ENCODE measurements around the gene SHB. TPM values are rescaled to one million over a fixed set of nuclear protein-coding genes. Genes with fewer than 3 reads are reported as not detected.

Gene SHB, protein sequence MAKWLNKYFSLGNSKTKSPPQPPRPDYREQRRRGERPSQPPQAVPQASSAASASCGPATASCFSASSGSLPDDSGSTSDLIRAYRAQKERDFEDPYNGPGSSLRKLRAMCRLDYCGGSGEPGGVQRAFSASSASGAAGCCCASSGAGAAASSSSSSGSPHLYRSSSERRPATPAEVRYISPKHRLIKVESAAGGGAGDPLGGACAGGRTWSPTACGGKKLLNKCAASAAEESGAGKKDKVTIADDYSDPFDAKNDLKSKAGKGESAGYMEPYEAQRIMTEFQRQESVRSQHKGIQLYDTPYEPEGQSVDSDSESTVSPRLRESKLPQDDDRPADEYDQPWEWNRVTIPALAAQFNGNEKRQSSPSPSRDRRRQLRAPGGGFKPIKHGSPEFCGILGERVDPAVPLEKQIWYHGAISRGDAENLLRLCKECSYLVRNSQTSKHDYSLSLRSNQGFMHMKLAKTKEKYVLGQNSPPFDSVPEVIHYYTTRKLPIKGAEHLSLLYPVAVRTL
- polyA plus RNA-seq (ENCODE audit: insufficient read length in 3 of 3), result 10 to 100 TPM; 13.8 to 22.1 (median 17.2) TPM
- long read RNA-seq, donor 1, transcript SHB-201 (6 exons, 2,783 nt), result major isoform, 6 of 6 reads
- long read RNA-seq, donor 1, partial matches to known transcripts, result 0 of 6 reads
- long read RNA-seq, donor 1, other reads (novel, unspliced or antisense), result 0 of 6 reads
- long read RNA-seq, donor 2, transcript SHB-201 (6 exons, 2,783 nt), result major isoform, 5 of 5 reads
- long read RNA-seq, donor 2, partial matches to known transcripts, result 0 of 5 reads
- long read RNA-seq, donor 2, other reads (novel, unspliced or antisense), result 0 of 5 reads
- long read RNA-seq, donor 3, transcript SHB-201 (6 exons, 2,783 nt), result major isoform, 5 of 5 reads
- long read RNA-seq, donor 3, partial matches to known transcripts, result 0 of 5 reads
- long read RNA-seq, donor 3, other reads (novel, unspliced or antisense), result 0 of 5 reads
- long read RNA-seq, donor 4, transcript SHB-201 (6 exons, 2,783 nt), result major isoform, 7 of 7 reads
- long read RNA-seq, donor 4, partial matches to known transcripts, result 0 of 7 reads
- long read RNA-seq, donor 4, other reads (novel, unspliced or antisense), result 0 of 7 reads
- long read RNA-seq, donor 5, result 0 reads
- long read RNA-seq, donor 6, transcript SHB-201 (6 exons, 2,783 nt), result major isoform, 10 of 15 reads
- long read RNA-seq, donor 6, partial matches to known transcripts, result 5 of 15 reads
- long read RNA-seq, donor 6, other reads (novel, unspliced or antisense), result 0 of 15 reads
- long read RNA-seq, donor 7, transcript SHB-201 (6 exons, 2,783 nt), result major isoform, 6 of 6 reads
- long read RNA-seq, donor 7, partial matches to known transcripts, result 0 of 6 reads
- long read RNA-seq, donor 7, other reads (novel, unspliced or antisense), result 0 of 6 reads
- long read RNA-seq, donor 8, transcript SHB-201 (6 exons, 2,783 nt), result major isoform, 15 of 20 reads
- long read RNA-seq, donor 8, partial matches to known transcripts, result 5 of 20 reads
- long read RNA-seq, donor 8, other reads (novel, unspliced or antisense), result 0 of 20 reads
- long read RNA-seq, donor 9, transcript SHB-201 (6 exons, 2,783 nt), result major isoform, 7 of 7 reads
- long read RNA-seq, donor 9, partial matches to known transcripts, result 0 of 7 reads
- long read RNA-seq, donor 9, other reads (novel, unspliced or antisense), result 0 of 7 reads
- long read RNA-seq, donor 10, transcript SHB-201 (6 exons, 2,783 nt), result major isoform, 6 of 6 reads
- long read RNA-seq, donor 10, partial matches to known transcripts, result 0 of 6 reads
- long read RNA-seq, donor 10, other reads (novel, unspliced or antisense), result 0 of 6 reads
- long read RNA-seq, donor 11, transcript SHB-201 (6 exons, 2,783 nt), result major isoform, 5 of 5 reads
- long read RNA-seq, donor 11, partial matches to known transcripts, result 0 of 5 reads
- long read RNA-seq, donor 11, other reads (novel, unspliced or antisense), result 0 of 5 reads
- long read RNA-seq, donor 12, result 0 reads
- long read RNA-seq, donor 13, result 0 reads
- long read RNA-seq, donor 14, transcript SHB-201 (6 exons, 2,783 nt), result major isoform, 9 of 9 reads
- long read RNA-seq, donor 14, partial matches to known transcripts, result 0 of 9 reads
- long read RNA-seq, donor 14, other reads (novel, unspliced or antisense), result 0 of 9 reads
- long read RNA-seq, donor 15, partial matches to known transcripts, result 5 of 8 reads
- long read RNA-seq, donor 15, other reads (novel, unspliced or antisense), result 0 of 8 reads
- long read RNA-seq, donor 16, transcript SHB-201 (6 exons, 2,783 nt), result major isoform, 21 of 21 reads
- long read RNA-seq, donor 16, partial matches to known transcripts, result 0 of 21 reads
- long read RNA-seq, donor 16, other reads (novel, unspliced or antisense), result 0 of 21 reads

DNA sequence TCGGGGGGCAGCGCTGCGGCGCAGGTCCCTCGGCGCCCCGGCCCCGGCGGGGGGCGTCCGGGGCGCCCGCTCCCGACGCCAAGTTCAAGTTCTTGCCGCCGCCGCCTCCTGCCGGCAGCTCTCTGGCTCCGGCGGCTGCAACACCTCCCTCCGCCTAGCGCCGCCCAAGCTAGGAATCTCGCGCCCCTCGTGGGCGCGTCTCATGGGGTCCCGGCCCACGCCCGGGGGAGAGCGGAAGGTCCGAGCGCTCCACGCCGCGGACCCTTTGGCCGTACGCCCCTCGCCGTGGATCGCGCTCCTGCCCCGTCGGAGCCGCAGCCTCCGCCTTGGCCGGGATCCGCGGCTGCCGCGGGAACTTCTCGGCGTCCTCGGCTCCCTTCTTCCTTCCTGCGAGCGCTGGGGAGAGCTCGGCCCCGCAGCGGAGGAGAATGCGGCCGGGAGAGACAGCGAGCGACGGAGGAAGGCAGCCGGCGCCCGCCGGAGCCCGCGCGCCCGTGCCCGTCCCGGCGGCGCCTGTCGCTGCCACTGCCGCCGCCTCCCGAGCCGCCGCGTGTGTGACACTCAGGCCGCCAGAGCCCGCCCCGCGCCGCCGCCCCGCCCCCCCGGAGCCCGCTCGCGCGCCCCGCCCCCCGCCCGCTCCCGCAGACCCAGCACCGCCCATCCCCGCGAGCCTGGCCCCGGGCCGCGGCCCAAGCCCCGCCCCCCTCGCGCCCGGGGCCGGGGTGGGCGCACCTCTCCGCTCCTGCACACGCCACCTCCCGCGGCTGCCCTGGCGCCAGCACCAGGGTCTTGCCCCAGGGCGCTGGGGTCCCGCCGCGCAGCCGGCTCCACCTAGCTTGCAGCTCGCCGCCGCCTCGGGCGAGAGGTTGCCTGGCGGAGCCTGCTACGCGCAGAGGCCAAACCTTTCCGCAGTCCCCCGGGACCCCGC lies at the start of gene SHB:
Gene SHB (minus strand): TSS at position 527 of the 928 bp plus-strand sequence. CDS start 582 bp downstream, outside the sequence.
- peak in 6 of 11 donors; percentile 36 to 75 (median 66) for DNase-seq (ENCODE audit: extremely low read depth in 1 of 11, low read depth in 9 of 11, low spot score in 4 of 11)

DNA sequence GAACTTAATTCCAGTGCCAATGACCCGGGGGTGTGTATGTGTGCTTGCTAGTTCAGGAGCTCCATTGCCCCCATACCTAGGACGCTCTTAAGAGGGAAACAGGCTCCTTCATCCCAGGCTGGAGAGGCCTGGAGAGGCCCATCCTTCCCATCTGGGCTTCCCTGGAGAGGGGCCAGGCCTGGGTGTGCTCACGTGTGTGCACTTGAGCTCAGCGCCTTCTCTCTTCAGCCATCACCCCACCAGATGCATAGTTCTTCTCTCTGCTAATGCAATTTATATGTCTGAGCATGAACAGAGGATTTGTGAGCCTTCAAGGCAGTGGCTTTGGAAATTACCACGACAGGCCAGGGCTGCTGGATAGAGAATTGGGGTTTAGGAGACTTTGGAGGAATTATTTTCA lies 48.6 kb upstream of the SHB start:
- DNase-seq (ENCODE audit: extremely low read depth in 1 of 11, low read depth in 9 of 11, low spot score in 4 of 11), result no peak

GRCh38 chr9:38114905-38115304 lies 45.9 kb upstream of the SHB start:
- DNase-seq (ENCODE audit: extremely low read depth in 1 of 11, low read depth in 9 of 11, low spot score in 4 of 11), result no peak

DNA sequence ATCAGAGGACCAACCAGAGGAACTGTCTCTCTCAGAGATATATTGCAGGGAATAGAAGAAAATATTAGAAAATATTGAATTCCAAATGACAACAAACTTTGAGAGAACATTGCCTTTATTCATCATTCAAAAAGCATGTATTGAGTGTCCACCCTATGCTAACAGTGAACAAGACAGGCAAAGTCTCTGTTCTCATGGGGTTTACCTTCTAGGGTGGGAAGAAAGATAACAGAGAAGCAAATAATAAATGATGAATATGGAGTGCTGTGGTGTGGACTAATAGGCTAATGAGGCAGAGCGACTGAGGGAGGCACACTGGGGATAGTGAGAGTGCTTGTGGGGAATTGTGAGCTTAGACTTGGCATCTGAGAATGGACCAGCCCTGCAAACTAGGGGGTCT lies 43.4 kb upstream of the SHB start:
- no peak for DNase-seq (ENCODE audit: extremely low read depth in 1 of 11, low read depth in 9 of 11, low spot score in 4 of 11)

GRCh38 chr9:38112049-38112448 lies 43.0 kb upstream of the SHB start:
- DNase-seq (ENCODE audit: extremely low read depth in 1 of 11, low read depth in 9 of 11, low spot score in 4 of 11), result no peak

DNA sequence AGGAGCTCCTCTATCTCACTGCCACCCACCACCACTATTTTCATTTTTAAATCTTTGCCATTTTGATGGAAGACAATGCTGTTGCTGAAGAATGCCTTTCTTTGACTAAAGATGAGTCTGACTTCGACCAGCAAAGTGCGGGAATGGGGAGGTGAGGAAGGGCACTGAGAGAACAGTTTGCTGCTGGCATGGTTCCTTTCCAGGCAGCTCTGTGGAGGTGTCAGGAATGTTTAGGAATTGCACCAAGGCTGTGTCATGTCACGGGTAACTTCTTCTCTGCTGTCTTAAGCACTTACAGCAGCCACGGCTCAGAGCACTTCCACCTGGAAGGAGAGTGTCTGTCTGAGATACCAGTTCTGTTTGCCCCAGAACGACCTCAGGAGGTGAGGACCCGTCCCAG lies 41.4 kb upstream of the SHB start:
- no peak for DNase-seq (ENCODE audit: extremely low read depth in 1 of 11, low read depth in 9 of 11, low spot score in 4 of 11)

DNA sequence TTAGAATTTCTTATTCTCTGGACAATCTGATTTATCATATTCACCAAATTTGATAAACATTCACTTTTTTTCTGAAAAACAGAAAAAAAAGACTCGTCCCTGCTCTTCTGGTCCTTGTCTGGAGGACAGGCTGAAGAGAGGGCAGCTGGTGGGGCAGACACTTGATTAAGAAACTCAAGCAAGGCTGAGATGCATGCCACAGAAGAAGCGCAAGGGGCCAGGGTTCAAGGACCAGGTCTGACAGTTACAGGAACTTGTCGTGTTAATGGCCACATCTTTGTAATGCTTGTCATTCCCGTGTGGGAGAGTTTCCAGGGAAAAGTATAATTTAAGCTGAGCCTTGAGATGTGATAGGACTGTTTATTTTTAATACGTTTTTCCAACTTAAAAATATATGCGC lies 40.6 kb upstream of the SHB start:
- DNase-seq (ENCODE audit: extremely low read depth in 1 of 11, low read depth in 9 of 11, low spot score in 4 of 11), result no peak

DNA sequence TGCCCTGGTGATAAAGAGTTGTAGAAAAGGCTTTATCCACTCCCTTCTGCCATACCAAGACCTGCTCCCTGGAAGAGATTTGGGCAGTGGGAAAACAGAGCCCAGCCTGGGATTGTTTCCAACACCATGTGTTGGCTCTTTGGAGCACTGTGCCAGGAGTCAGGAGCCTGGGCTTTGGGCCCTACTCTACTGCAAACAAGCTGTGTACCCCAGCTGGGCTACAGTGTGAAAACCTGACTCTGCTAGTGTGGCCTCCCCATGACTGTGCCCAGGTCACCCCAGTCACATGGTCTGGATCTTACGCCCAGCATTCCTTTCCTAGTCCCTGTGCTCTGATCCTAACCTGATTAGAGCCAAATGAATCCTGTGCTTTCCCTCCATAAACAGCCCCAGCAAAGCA lies 39.3 kb upstream of the SHB start:
- DNase-seq (ENCODE audit: extremely low read depth in 1 of 11, low read depth in 9 of 11, low spot score in 4 of 11), result no peak

DNA sequence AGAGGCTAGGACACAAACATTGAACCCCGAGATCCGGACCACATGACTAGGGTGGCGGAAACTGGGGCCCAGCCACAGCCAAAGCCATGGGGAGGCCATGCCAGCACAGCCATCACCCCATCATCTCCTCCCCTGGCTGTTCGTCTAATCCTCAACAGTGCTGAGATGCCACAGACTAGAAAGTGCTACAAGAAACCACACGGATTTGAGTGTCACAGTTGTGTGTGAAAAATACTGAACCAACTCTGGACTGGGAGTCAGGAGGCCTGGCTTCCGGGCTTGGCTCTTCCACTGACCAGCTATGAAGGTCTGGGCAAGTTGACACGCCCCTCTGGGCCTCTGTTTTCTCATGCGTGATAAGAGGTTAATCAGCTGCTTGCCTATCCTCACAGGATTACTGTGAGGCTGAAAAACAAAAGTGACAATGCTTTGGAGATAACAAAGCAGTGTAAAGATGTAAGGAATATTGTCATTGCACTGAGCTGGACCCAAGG lies 38.8 kb upstream of the SHB start:
- DNase-seq (ENCODE audit: extremely low read depth in 1 of 11, low read depth in 9 of 11, low spot score in 4 of 11), result peak in 1 of 11 donors; percentile 25

DNA sequence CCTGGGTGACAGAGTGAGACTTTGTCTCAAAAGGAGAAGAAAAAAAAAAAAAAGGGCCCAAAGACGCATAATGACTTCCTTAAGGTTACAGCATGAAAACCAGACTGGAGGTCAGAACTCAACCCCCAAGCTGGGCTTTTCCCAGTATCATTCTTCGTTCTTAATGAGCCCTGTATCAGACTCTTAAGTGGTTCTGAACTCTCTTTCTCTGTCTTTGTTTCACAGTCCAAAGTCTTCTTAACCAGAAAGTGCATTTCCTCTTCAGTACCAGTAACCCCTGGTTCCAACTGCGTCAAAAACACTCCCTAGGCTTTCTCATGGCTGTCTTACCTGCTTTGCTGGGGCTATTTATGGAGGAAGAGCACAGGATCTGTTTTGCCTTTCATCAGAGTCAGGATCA lies 38.4 kb upstream of the SHB start:
- DNase-seq (ENCODE audit: extremely low read depth in 1 of 11, low read depth in 9 of 11, low spot score in 4 of 11), result no peak

- no peak for DNase-seq (ENCODE audit: extremely low read depth in 1 of 11, low read depth in 9 of 11, low spot score in 4 of 11)
These were observed 37.5 kb upstream of the SHB start for GRCh38 chr9:38106488-38106887.

DNA sequence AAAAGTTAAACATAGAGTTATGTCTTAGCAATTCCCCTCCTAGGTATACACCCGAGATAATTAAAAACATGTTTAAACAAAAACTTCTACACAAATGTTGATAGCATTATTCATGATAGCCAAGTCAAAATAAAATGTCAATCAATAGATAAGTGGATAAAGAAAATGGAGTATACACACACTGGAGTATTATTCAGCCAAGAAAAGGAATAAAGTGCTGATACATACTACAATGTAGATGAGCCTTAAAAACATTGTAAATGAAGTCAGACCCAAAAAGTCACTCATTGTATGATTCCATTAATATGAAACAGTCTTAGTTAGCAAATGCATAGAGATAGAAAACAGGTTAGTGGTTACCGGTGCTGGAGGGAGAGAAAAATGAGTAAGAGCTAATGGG lies 34.3 kb upstream of the SHB start:
- DNase-seq (ENCODE audit: extremely low read depth in 1 of 11, low read depth in 9 of 11, low spot score in 4 of 11), result no peak

- DNase-seq (ENCODE audit: extremely low read depth in 1 of 11, low read depth in 9 of 11, low spot score in 4 of 11), result no peak
These were observed 32.4 kb upstream of the SHB start for GRCh38 chr9:38101423-38101822.

GRCh38 chr9:38096238-38096805 lies 27.3 kb upstream of the SHB start:
- DNase-seq (ENCODE audit: extremely low read depth in 1 of 11, low read depth in 9 of 11, low spot score in 4 of 11), result no peak

- no peak for DNase-seq (ENCODE audit: extremely low read depth in 1 of 11, low read depth in 9 of 11, low spot score in 4 of 11)
These were observed 25.1 kb upstream of the SHB start for GRCh38 chr9:38094165-38094564.

DNA sequence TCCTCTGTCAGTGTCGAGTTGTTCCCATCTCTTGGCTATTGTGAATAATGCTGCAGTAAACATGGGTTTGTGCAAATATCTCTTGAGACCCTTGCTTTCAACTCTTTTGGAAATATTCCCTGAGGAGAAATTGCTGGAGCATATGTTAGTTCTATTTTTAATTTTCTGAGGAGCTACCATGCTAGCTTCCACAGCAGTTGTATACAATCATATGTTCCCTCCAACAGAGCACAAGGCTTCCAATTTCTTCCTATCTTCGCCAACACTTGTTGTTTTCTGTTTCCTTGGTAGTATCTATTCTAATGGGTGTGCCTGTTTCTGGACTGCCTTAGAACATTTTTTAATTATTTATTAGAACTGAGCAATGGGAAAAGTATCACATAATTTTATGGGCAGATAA lies 23.6 kb upstream of the SHB start:
- no peak for DNase-seq (ENCODE audit: extremely low read depth in 1 of 11, low read depth in 9 of 11, low spot score in 4 of 11)
